ENCODE measurements around the gene STOML2.
"Not testable (repeated sequence)": the region's sequence is repeated elsewhere in the genome, so short reads cannot be mapped to it uniquely, and the experiment has no call there.

Gene STOML2, protein sequence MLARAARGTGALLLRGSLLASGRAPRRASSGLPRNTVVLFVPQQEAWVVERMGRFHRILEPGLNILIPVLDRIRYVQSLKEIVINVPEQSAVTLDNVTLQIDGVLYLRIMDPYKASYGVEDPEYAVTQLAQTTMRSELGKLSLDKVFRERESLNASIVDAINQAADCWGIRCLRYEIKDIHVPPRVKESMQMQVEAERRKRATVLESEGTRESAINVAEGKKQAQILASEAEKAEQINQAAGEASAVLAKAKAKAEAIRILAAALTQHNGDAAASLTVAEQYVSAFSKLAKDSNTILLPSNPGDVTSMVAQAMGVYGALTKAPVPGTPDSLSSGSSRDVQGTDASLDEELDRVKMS

DNA sequence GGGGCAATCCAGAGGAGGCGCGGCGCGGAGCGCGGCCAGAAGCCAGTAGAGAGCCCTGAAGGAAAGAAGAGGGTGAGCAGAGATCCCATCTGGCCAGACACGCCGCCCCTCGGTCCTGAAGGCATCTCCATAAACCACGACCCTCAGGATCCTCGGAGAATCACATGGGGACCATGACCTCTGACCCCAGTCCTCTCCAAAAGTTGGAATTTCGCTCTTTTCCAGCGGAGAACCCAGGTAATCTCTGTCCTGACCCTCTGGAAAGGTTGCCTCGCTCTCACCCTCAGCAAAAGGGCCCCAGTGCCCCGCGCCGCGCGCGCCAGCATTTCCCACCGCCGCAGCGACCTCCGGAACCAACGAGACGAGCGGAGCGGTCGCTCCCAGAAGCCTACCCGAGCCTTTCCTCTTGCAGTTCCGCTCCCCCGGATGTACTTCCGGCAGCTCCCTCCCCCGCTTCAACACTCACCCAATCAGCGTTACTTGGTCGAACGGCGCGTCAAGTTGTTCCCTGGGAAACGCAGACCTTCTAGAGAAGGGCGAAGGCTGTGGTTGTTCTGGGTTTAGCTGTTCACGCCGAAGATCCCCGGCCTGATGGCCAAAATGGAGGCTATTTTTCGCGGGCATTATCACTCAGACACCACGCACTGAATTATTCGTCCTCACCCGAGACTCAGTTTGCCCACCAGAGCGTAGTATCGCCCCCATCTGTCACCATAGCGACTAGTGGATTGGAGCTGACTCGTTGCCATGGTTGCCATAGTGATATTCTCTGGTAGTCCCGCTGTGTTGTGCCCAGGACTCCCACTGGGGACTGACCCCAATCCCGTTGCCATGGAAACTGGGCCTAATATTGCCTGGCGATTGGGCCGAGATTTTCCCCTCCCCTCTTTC lies at the start of gene STOML2:
Gene STOML2 (minus strand): TSS at position 363 of the 891 bp plus-strand sequence. CDS start 37 bp downstream, at position 326.
- DNase-seq (ENCODE audit: insufficient read length, low spot score) (peak; percentile 74), FAIRE-seq (peak; percentile 52)

DNA sequence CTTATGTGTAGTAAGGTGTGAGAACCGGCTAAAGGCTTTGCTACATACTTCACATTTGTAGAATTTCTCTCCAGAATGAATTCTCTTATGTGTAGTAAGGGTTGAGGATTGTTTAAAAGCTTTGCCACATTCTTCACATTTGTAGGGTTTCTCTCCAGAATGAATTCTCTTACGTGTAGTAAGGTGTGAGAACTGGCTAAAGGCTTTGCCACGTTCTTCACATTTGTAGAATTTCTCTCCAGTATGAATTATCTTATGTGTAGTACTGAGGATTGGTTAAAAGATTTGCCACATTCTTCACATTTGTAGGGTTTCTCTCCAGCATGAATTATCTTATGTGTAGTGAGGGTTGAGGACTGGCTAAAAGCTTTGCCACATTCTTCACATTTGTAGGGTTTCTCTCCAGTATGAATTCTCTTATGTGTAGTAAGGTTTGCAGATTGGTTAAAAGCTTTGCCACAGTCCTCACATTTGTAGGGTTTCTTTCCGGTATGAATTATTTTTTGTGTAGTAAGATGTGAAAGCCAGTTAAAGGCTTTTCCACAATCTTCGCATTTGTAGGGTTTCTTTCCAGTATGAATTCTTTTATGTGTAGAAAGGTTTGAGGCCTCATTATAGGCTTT lies 45.1 kb upstream of the STOML2 start:
- FAIRE-seq; DNase-seq (ENCODE audit: insufficient read length, low spot score): not testable (repeated sequence)

DNA sequence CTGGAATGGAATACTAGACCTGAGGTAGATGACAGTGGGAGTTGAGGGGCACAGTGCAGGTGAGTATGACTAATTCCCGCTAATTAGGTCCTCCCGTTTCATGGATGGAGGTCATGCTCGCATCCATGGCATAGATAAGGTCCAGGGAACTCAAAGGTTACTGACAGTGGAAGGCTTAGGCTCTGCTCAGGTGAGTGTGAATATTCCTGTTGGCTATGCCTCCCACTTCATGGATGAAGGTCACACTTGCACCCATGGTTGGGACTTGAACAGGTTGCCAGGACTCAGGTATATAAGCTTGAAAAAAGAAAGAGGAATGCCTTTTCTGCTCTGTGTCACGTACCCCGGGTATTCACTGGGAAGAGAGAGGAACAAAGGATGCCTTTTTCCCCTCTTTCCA lies 39.1 kb upstream of the STOML2 start:
- FAIRE-seq (no peak), DNase-seq (ENCODE audit: insufficient read length, low spot score) (no peak)

DNA sequence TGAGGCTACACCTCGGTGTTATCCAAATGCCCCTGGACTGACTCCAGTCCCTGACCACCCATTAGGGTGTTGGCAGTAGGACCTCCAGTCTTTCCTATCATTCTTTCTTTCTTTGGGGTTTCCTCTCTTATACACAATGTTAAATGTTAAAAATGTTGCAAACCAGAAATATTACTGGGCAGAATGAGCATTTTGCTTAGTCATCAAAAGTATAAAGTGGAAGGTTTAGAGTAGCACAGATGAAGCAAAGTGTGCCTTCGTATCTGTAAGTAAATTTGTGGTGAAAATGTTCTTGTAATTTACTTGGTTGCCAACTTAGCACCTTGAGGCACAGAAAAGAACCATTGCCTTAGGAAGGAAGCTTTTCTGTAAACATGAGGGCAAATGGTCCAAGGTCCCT lies 37.2 kb upstream of the STOML2 start:
- FAIRE-seq (no peak), DNase-seq (ENCODE audit: insufficient read length, low spot score) (no peak)

DNA sequence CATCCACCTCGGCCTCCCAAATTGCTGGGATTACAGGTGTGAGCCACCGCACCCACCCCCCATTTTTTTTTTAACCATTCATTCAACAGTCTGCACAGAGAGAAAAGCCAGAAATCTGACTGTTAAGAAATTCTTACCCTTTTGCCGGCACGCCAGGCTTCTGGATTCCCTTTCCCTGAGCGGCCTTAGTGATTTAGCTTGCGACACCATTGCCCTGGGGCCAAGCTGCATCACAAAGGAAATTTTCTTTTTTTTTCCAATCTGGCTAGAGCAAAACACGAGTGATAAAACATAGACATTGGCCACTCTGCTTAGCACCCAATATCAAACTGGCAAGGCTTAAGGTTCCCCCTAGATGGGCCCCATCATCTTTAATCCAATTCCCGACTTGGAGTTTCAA lies 33.9 kb upstream of the STOML2 start:
- FAIRE-seq (no peak), DNase-seq (ENCODE audit: insufficient read length, low spot score) (no peak)

DNA sequence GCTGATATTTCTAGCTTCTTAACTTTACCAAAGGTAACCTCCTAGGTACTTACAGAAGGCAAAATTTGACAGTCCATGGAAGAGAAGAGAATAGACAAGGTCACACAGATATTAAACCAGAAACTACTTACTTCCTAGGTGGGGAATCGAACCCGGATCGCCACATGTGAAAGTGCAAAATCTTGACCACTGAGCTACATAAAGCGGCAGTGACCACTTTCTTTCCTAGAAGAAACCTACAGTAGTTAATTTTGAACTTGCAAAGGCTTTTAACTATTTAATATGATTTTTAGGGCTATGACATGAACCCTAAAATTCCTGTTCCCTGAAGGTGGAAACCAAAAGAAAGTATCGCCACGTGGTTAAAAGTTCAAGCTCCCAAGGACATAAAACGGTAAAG lies 33.1 kb upstream of the STOML2 start:
- FAIRE-seq = no peak
- DNase-seq (ENCODE audit: insufficient read length, low spot score) = no peak

DNA sequence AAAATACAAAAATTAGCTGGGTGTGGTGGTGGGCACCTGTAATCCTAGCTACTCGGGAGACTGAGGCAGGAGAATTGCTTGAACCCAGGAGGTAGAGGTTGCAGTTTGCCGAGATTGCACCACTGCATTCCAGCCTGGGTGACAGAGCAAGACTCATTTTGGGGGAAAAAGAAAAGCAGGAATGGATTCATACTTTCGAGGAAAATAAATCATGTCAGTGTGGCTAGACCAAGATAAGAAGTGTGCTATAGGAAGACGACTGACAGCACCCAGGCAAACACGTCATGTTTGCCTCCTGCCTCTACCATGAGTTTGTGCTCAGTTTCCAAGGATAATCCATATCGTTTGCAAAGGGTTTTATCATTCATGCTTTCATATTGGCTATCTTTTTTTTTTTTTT lies 32.0 kb upstream of the STOML2 start:
- DNase-seq (ENCODE audit: insufficient read length, low spot score) (no peak), FAIRE-seq (no peak)

DNA sequence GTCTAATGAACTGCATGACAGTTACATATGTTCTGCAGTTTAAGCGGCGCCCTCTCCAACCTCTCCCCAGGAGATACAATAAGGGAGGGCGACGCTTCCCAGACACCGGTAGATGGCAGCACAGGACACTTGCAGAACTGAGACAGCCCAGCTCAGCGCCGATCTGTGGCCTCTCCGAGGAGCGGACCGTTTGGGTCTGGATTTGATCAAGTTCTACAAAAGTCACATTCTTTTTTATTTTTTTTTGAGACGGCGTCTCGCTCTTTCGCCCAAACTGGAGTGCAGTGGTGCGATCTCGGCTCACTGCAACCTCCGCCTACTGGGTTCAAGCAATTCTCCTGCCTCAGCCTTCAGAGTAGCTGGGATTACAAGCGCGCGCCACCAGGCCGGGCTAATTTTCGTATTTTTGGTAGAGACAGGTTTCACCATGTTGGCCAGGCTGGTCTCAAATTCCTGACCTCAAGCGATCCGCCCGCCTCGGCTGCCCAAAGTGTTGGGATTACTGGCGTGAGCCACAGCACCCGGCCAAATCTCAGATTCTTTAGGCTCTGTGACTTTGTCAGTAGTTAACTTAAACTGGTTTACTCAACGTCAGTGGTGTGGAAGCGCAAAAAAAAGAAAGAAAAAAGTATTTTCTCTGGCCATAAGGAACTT lies 14.1 kb upstream of the STOML2 start:
- FAIRE-seq = no peak
- DNase-seq (ENCODE audit: insufficient read length, low spot score) = peak; percentile 65

DNA sequence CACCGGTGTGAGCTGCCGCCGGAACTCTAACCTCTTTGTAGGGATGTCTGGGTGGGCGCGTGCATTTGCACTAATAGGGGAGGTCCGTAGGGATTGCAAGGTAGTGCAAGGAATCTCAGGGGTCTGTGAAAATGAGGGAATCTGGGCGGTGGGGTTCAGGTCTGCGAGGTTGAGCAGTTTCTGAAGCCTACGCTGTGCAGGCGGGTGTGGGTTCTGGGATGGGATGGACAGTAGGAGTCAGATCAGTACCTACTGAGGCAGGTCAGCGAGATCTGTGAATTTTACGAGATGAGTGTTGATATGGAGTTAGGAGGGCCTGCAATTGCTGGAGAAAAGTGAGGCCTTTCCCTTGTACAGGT lies 13.6 kb upstream of the STOML2 start:
- no peak for DNase-seq (ENCODE audit: insufficient read length, low spot score)
- FAIRE-seq = no peak

DNA sequence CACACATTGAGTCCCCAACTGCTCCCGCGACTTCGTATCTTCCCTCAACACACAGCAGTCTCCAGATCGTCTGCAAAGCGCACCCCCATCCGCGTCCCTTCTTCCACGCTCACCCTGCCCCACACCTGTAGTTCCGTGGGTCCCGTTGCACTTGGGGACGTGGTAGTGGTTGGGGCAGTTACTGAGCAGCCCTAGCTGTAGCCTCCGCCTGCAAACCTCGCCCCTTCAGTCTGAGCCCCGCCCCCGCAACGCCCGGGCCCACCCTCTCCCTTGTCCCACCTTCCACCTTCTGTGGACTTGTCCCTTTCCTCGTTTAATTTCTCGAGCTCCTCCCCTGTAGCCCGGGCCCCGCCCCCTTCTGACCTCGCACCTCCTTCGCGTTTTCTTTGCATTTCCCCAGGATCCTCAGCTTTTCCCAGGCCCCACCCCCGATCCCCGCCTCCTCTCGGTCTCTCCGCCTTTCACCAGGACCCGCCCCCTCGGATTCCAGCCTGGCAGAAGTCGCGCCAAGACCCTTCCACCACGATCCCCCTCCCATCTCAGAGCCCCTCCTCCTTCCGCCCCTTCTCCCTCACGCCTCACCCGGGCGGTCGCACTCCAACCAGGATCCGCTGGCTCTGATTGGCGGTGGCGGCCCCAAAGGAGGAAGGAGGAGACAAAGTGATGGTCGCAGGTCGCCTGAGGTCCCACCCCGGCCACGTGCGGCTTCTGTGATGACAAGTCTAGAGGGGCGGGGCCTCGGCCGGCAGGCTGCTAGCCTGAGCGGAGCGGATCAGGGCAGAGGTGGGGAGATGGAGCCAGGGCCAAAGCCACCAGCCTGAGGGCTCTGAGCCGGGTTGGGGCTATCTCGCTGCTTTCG lies 13.0 kb upstream of the STOML2 start, which contains the start of gene ATOSB:
Gene ATOSB (minus strand): TSS at position 183 of the 859 bp plus-strand sequence. CDS start 7,588 bp downstream, outside the sequence.
- no peak for FAIRE-seq

DNA sequence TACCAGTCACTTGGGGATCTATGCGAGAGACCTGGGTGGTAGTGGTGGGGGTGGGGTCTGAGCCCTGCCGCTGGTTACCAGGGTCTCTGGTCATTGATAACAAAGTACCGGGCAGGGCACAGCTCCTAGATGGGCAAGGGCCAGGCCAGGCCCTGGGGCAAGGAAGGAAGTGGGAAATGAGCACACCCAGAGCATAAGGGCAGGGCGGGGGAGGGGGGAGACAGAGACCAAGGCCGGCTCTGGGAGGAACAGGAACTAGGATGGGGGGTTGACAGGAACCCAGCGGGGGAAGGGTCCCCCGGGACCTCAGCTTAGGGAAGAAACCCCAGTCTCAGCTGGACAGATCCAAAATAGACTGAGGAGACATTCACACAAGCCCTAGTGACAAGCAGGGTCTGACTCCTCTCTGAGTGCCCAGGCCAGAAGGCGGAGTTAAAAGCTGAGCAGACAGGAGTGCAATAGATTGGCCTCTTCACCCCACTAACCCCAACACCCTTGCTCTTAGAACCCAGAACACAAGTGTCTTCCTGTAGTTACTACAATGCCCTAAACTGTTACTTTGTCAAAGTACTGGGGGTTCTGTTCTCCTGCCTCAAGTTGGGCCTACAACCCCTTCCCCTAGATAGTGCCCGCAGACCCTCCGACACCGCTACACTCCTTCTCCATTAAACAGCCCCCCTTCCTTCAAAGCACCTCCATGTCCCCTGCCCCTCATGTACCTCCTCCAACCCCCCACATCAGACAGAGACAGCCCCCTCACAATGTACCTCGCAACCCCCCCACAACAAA lies 12.1 kb upstream of the STOML2 start:
- FAIRE-seq (no peak), DNase-seq (ENCODE audit: insufficient read length, low spot score) (no peak)

More for the DNA sequence above, 13.0 kb upstream of the STOML2 start, which contains the start of gene ATOSB:
- DNase-seq (ENCODE audit: insufficient read length, low spot score) = peak; percentile 65

DNA sequence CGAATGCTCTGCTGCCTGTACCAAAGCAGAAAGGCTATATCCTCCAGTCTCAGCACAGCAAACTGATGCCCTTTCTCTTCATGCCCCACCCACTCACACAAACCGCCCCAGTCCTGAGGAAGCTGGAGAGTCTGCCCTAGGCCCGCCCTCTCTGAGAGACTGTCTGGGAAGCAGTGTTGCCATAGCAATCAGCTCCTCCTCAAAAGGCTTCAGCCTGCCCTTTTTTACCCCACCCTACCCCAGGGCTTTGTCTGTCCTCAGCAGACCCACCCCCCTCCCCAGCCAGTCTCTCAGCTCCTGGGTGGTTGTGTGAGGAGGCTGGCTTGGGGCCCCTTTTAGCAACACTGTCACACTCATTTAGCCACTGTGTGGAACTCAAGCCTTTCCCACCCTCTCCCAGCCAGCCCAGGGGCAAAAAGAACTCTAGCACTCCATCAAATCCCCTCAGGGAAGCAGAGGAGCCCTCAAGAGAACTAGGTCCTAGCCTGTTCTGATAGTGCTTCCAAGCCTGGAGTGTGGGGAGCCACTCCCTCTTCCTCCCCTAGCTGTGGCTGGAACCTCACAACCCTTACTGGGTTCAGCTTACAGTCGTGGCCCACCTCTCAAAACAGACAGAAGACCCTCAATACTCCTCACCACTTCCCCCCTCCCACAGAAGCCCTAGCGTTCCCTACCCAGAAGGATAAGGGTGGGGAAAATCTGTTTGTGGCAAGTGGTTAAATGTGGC lies 11.3 kb upstream of the STOML2 start:
- DNase-seq (ENCODE audit: insufficient read length, low spot score) (peak; percentile 32), FAIRE-seq (no peak)

DNA sequence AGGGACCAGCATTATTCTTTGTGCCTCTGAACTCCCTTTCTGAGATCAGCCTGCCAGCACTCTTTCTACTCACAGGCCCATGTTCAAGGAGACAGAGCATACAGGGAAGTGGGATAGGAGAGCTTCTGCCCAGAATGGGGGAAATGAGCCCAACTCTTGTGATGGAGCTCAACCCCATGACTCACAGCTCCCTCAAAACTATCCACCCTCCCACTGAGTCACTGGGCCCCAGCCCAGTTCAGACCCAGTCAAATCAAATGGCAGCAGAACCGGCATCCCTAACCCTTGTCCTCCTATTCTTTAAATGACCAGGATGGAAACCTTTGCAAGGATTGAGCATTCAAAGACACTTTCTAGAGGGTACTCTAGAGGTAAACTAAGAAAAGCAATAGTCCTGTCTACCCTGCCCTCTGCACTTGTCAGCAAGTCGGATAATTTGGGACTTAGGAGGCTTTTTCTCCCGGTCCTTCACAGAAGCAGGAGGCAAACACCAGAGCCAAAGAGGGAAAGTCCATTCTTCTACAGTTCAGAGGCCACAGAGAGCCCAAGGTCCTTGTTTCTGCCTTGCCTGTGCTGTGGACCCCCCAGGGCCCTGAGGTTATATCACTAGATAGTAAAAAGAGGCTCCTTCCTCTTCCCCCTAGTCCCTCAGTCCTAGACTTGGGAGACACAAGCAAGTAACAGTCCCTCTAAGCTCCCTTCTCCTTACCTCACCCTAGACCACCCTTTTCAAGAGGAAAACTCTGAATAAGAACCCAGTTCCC lies 9.5 kb upstream of the STOML2 start:
- no peak for DNase-seq (ENCODE audit: insufficient read length, low spot score)

DNA sequence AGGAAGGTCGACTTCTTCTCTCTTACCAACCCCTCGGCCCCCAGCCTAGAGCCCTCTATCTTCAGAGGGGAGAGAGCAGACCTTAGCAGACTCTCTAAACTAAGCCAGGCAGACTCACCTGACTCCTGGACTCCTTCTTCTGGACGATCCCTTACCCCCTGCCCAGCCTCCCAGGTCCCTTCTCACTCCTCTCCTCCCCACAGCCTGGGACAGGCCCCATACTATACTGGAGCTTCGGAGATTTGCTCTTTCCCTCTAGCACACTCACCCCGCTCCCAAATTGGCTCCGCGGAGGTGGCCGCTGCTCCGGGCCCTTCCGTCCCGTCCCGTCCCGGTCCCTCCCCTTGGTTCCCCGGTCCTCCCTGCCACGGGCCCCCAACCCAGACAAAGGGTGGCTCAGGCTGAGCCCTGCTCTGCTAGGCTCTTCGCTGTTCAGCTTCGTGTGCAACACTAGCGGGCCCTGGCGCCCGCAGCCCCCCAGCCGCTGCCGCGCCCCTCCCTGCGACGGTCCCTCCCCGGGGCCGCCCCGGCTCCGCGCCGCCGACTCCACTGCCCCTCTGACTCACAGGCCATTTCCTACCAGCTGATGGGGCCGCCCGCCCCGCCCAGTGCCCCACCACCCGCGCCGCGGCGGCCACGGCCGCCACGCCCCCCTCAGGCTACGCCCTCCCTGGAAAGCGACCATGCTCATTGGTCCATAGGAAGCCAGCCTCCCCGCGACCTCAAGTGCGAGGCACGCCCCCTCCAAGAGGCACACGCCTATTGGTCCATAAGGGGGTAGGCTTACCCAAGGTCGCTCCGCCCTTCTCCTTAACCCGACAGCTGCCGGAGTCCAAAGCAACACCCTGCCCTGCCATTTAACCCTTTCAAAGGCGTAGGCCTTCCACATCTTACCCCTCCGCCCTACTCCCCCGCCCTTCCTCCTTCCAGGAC lies 8.3 kb upstream of the STOML2 start:
- FAIRE-seq (no peak), DNase-seq (ENCODE audit: insufficient read length, low spot score) (peak; percentile 80)

More for the DNA sequence above, 9.5 kb upstream of the STOML2 start:
- FAIRE-seq = no peak

DNA sequence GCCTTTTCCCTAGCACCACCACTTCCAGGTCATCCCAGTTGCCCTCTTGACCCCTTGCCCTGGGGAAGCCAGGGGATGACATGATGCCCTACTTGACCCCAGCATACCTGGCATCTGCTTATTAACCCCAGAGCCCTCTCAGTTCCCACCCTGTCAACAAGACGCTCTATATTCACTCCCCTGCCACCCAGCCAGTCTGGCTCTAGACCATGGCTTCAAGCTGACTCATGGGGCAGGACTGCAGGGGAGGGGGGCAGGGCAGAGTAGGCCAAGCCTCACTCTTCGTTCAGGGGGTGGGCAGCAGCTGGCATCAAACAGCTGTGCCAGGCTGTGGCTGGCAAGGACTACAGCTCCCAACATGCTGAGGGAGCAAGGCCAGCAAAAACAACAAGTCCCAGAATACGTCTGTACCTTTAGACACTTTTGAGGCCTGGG lies 7.4 kb upstream of the STOML2 start:
- FAIRE-seq (no peak), DNase-seq (ENCODE audit: insufficient read length, low spot score) (no peak)

DNA sequence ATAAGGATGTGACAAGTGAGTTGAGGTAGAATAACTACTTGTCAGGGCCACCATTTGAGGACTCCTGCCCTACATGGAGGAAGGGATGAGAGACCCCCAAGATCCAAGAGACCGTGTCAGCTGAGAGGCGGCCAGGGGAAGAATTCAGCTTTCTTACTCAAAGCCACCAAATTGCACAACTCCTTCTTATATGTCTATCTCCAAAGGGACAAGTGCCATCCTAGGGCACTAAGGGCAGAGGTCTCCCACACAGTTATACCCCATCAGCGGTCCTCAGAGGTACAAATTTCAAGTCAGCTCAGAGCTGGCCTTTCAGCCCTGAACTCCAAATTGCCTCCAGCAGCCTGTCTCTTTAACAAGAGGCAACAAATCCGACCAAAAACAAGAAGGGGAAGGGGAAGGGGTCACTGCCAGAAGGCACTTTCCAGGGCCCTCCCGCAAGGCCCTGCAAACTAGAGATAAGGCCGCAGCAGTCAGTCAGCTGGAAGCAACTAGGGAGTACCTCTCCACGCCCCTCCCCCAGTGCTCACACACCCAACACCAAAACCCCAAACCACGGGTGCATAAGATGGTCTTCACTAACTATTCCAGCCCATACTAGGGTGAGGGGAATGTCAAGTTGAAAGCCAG lies 6.1 kb upstream of the STOML2 start:
- DNase-seq (ENCODE audit: insufficient read length, low spot score) (no peak), FAIRE-seq (no peak)
